Measurements from ENCODE around the gene MAL. TPM values are rescaled to one million over a fixed set of nuclear protein-coding genes. Genes with fewer than 3 reads are reported as not detected.

MAL gene
- 0.14 to 0.34 TPM (median 0.25 TPM) in 5 replicates for total RNA-seq (2022; extraction: Qiagen RNA extraction)

DNA sequence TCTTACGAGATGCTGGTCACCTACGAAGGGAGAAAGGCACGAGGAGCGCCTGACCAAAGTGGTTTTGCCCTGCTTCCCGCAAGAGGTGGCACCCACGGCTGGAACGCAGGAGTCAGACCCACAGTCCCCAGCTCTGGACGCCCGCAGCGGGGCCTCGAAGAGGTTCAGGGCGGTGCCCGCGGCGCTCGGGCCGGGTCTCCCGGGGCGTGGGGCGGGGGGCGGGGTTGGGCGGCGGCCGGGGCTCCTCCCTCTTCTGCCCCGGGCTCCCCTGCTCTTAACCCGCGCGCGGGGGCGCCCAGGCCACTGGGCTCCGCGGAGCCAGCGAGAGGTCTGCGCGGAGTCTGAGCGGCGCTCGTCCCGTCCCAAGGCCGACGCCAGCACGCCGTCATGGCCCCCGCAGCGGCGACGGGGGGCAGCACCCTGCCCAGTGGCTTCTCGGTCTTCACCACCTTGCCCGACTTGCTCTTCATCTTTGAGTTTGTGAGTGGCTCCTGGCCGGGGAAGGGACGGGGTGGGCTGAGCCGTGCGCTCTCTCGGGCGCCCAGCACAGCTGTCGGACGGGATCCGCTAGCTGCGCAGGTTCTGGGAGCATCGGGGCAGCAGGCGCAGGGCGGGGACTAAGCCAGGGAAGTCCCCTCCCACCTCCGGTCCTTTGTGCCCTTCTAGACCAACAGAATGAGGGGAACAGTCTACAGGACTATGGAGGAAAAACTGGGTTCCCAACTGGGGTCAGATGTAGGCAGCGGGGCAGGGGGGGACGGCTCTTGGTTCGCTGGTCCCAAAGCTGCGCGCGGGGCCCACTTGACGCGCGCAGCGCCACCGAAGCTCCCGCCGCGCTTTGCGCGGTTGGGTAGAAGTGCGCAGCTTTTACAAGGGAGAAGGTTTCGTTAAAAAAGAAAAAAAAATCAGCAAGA is at the start of gene MAL:
TSS of gene MAL (plus strand) at position 303 of the 914 bp plus-strand sequence. CDS start at position 388, 85 bp downstream.

Other genes starting within 250 kb of the MAL start
- gene TEKT4, start 154.3 kb upstream of the MAL start, total RNA-seq (2022; extraction: Qiagen RNA extraction) = not detected in 5 replicates
- gene MRPS5, start 96.1 kb downstream of the MAL start, total RNA-seq (2022; extraction: Qiagen RNA extraction) = 71.9 to 75.9 TPM (median 73.3 TPM) in 5 replicates
- gene ZNF514, start 134.1 kb downstream of the MAL start, total RNA-seq (2022; extraction: Qiagen RNA extraction) = 4.9 to 8.0 TPM (median 6.6 TPM) in 5 replicates
- gene ZNF2, start 140.1 kb downstream of the MAL start, total RNA-seq (2022; extraction: Qiagen RNA extraction) = 2.9 to 4.6 TPM (median 3.4 TPM) in 5 replicates
- gene ZNF892, start 181.8 kb downstream of the MAL start, total RNA-seq (2022; extraction: Qiagen RNA extraction) = 0.21 to 0.95 TPM (median 0.65 TPM) in 5 replicates
- 0.02 to 0.34 TPM (median 0.08 TPM) in 3 of 5 replicates, not detected in the others for gene PROM2, start 248.7 kb downstream of the MAL start, total RNA-seq (2022; extraction: Qiagen RNA extraction)

Data from A549 treated with AZD2906 at 1 μM for 4 hours (cell line).